Measurements from ENCODE around the gene ATP2A3. TPM values are rescaled to one million over a fixed set of nuclear protein-coding genes. Genes with fewer than 3 reads are reported as not detected.

ATP2A3 gene
- total and polyA plus RNA-seq, 2 donors (not counting 3 experiments of a cell fraction or from before 2014, with no cell fraction given): 0.37 to 0.55 TPM

- H3K27ac ChIP-seq (ENCODE audit: insufficient read depth, low read depth, low read length): no peak overlapping the region
- TF ChIP-seq FOS (IDR thresholded peaks at IDR 0.05; ENCODE audit: borderline replicate concordance, insufficient read depth, low read length) (no peak), POLR2AphosphoS5 (IDR thresholded peaks at IDR 0.05; ENCODE audit: insufficient read depth, low read depth, low read length) (no peak), JUN (IDR thresholded peaks at IDR 0.05; ENCODE audit: borderline replicate concordance, insufficient read depth, insufficient read length, low read depth) (no peak), MAX (IDR thresholded peaks at IDR 0.05; ENCODE audit: insufficient read depth, insufficient read length) (no peak), CTCF (IDR thresholded peaks at IDR 0.05; ENCODE audit: extremely low read depth in 1 of 2, insufficient read depth in 1 of 2, low read depth in 1 of 2, low read length in 2 of 2) (no peak), GATA2 (IDR thresholded peaks at IDR 0.05; ENCODE audit: insufficient read depth, insufficient read length, low read depth, low read length) (no peak), POLR2A (IDR thresholded peaks at IDR 0.05; ENCODE audit: low read depth, low read length) (no peak), MYC (IDR thresholded peaks at IDR 0.05; ENCODE audit: low read depth, low read length) (no peak), EZH2 (IDR thresholded peaks at IDR 0.05; ENCODE audit: borderline replicate concordance, low read depth, low read length, severe bottlenecking) (no peak)
- H3K36me3 ChIP-seq (ENCODE audit: control insufficient read depth in 2 of 2, extremely low read depth in 1 of 2, insufficient read depth in 2 of 2, low read length in 2 of 2): no peaks in the 10 kb centered on the region
- FAIRE-seq: no peak
- POLR2A ChIA-PET: no interaction called here
- no peaks in the 10 kb centered on the region for H3K79me2 ChIP-seq (ENCODE audit: control insufficient read depth, insufficient read depth, low read length)
- CTCF ChIA-PET: no interaction called here
- no peak for DNase-seq (ENCODE audit: low read depth, low spot score)
- H3K27me3 ChIP-seq (ENCODE audit: control insufficient read depth in 2 of 2, insufficient read depth in 2 of 2, low read length in 2 of 2): no peaks in the 10 kb centered on the region
- no peak overlapping the region for H3K4me2 ChIP-seq (ENCODE audit: insufficient read depth, low read length)
- H2AFZ ChIP-seq (ENCODE audit: low read depth, low read length): no peak overlapping the region
- intact Hi-C loops (cut with micrococcal nuclease): no loop called here
- H3K4me3 ChIP-seq (replicated peaks in 1 of 3; ENCODE audit: insufficient read depth in 1 of 3, low read depth in 1 of 3, low read length in 3 of 3): no peak overlapping the region
- dilution Hi-C loops (cut with MboI; ENCODE audit: extremely low pct_ligation_motif_present, low sequenced_read_pairs): no loop called here
- BruUV-seq (replicated peaks): no TSS peak
- H3K9ac ChIP-seq (replicated peaks; ENCODE audit: extremely low read depth, insufficient read depth, low read length): no peak overlapping the region
- no peaks in the 10 kb centered on the region for H3K9me1 ChIP-seq (replicated peaks; ENCODE audit: control insufficient read depth, extremely low read depth, insufficient read depth, low read length)
- no peaks in the 10 kb centered on the region for H3K9me3 ChIP-seq (replicated peaks; ENCODE audit: control insufficient read depth, insufficient read depth, low read length)
- H4K20me1 ChIP-seq (replicated peaks; ENCODE audit: control insufficient read depth, extremely low read depth, insufficient read depth, low read length): no peaks in the 10 kb centered on the region
- H3K4me1 ChIP-seq (ENCODE audit: control insufficient read depth, extremely low read depth, insufficient read depth, low read length): no peaks in the 10 kb centered on the region
These were observed 26.9 kb downstream of the ATP2A3 start for GRCh38 chr17:3937359-3937758.
